ENCODE data around the gene FBXW8.

- TF ChIP-seq, protein P1, sequence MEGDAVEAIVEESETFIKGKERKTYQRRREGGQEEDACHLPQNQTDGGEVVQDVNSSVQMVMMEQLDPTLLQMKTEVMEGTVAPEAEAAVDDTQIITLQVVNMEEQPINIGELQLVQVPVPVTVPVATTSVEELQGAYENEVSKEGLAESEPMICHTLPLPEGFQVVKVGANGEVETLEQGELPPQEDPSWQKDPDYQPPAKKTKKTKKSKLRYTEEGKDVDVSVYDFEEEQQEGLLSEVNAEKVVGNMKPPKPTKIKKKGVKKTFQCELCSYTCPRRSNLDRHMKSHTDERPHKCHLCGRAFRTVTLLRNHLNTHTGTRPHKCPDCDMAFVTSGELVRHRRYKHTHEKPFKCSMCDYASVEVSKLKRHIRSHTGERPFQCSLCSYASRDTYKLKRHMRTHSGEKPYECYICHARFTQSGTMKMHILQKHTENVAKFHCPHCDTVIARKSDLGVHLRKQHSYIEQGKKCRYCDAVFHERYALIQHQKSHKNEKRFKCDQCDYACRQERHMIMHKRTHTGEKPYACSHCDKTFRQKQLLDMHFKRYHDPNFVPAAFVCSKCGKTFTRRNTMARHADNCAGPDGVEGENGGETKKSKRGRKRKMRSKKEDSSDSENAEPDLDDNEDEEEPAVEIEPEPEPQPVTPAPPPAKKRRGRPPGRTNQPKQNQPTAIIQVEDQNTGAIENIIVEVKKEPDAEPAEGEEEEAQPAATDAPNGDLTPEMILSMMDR (conservative IDR thresholded peaks at IDR 0.05; ENCODE audit: low read depth, low read length): no peak
- no peak for TF ChIP-seq EZH2 (IDR thresholded peaks at IDR 0.05; ENCODE audit: low read length, unreplicated experiment)
- no peak for TF ChIP-seq EZH2phosphoT487 (IDR thresholded peaks at IDR 0.05; ENCODE audit: borderline replicate concordance, low read length)
Observed at GRCh38 chr12:117005417-117006046, 94.8 kb downstream of the FBXW8 start.
